A673 (cell line): ENCODE measurements around the gene KCNJ9. TPM values are rescaled to one million over a fixed set of nuclear protein-coding genes. Genes with fewer than 3 reads are reported as not detected.

ENCODE experiments used
- BruUV-seq: library from RNA; stranded (reverse); fragments of 400-500 nt; replicated peaks from 2 replicates; lab custom pipeline; 2021; lab: Mats Ljungman, UMichigan
- CTCF ChIA-PET: fragments of 300-600 bp; sonication (Branson Sonifier 250); formaldehyde crosslinking; loops from one replicate; lab custom pipeline; 2022; ENCODE audit warnings: antibody characterized with exemption; lab: Charles Lee
- POLR2A ChIA-PET: fragments of 300-600 bp; sonication (Branson Sonifier 250); formaldehyde crosslinking; loops from one replicate; lab custom pipeline; 2022; ENCODE audit warnings: antibody characterized with exemption; ENCODE audit not compliant: low non-redundant PET; lab: Charles Lee
- DNase-seq: peaks from one replicate; pipeline ENCODE4 v3.0.0-alpha.2; 2015; ENCODE audit warnings: low spot score
- H3K27ac ChIP-seq: fragments of 200-600 bp; sonication (generic); 2 replicates; pipeline ENCODE4 v1.5.1; 2016; ENCODE audit warnings: mixed run types, low read depth, mild to moderate bottlenecking, mixed read lengths, antibody characterized with exemption, low read length; ENCODE audit not compliant: poor library complexity, severe bottlenecking
- H3K27me3 ChIP-seq: fragments of 200-600 bp; sonication (generic); replicated peaks from 2 replicates; pipeline ENCODE4 v1.6.1; 2017; ENCODE audit warnings: mixed run types, low read depth, mild to moderate bottlenecking, mixed read lengths, antibody characterized with exemption, low read length; ENCODE audit not compliant: insufficient read depth, poor library complexity
- H3K36me3 ChIP-seq: fragments of 200-600 bp; sonication (generic); 2 replicates; pipeline ENCODE4 v1.6.1; 2016; ENCODE audit warnings: mixed run types, mild to moderate bottlenecking, mixed read lengths, antibody characterized with exemption, low read length; ENCODE audit not compliant: insufficient read depth, poor library complexity, severe bottlenecking
- H3K4me1 ChIP-seq: fragments of 200-600 bp; sonication (generic); 2 replicates; pipeline ENCODE4 v1.6.1; 2017; ENCODE audit warnings: mixed run types, mild to moderate bottlenecking, mixed read lengths, antibody characterized with exemption, low read length; ENCODE audit not compliant: insufficient read depth, poor library complexity, severe bottlenecking
- H3K4me3 ChIP-seq: fragments of 200-600 bp; sonication (generic); 2 replicates; pipeline ENCODE4 v1.5.1; 2016; ENCODE audit warnings: low read depth, mixed run types, mild to moderate bottlenecking, mixed read lengths, low read length; ENCODE audit not compliant: poor library complexity, severe bottlenecking
- H3K9me3 ChIP-seq: fragments of 200-600 bp; sonication (generic); 2 replicates; pipeline ENCODE4 v1.6.1; 2016; ENCODE audit warnings: mixed run types, low read depth, mild to moderate bottlenecking, mixed read lengths, antibody characterized with exemption, low read length; ENCODE audit not compliant: poor library complexity, severe bottlenecking
- EZH2 ChIP-seq: fragments of 200-600 bp; sonication (generic); IDR thresholded peaks from 2 replicates; pipeline ENCODE4 v1.6.1; 2017; ENCODE audit warnings: borderline replicate concordance, low read depth, mild to moderate bottlenecking, mixed read lengths, antibody characterized with exemption, low read length; ENCODE audit not compliant: poor library complexity, severe bottlenecking
- intact Hi-C: fragments of 100-400 bp; cut with micrococcal nuclease; formaldehyde crosslinking; loops from one replicate; pipeline ENCODE4 v1.10.0; 2022; ENCODE audit not compliant: unreplicated experiment
- total RNA-seq: library from RNA; stranded (reverse); gene quantifications from 2 replicates; pipeline ENCODE4 v1.2.3, GENCODE V29; 2021
- TF ChIP-seq, protein P1 (sequence below): fragments of 300-800, 200-600 bp; sonication (generic); conservative IDR thresholded peaks from 2 replicates; pipeline ENCODE4 v1.5.1; 2017; ENCODE audit warnings: low read depth, mild to moderate bottlenecking, antibody characterized with exemption, low read length, moderate library complexity, mixed read lengths

KCNJ9 gene
- total RNA-seq, 1 experiment from 2014 or later = not detected

DNA sequence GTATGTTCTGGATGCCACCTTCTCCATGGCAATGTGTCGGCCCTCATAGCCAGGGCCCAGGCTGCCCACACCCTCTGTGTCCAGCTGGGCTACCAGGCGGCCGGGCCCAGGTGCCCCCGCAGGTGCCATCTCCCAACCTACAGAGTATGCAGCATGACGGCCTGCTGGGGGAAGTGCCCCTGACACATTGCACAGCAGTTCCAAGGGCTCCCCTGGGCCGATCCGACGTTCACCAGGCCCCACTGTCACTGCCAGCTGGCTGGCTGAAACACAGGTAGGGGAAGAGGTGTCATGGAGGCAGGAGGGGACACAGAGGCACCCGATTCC, 11.7 kb downstream of the KCNJ9 start:
- Histone ChIP-seq H3K9me3 (no peaks in the 10 kb centered on the region), H3K27ac (no peak overlapping the region), H3K4me3 (no peak overlapping the region), H3K36me3 (no peaks in the 10 kb centered on the region), H3K27me3 (no peaks in the 10 kb centered on the region), H3K4me1 (peaks cover 7% of the 10 kb centered on the region)
- ChIA-PET POLR2A (no interaction called here), CTCF (no interaction called here)
- intact Hi-C loops = no loop called here
- no peak for TF ChIP-seq EZH2
- TF ChIP-seq, protein P1, sequence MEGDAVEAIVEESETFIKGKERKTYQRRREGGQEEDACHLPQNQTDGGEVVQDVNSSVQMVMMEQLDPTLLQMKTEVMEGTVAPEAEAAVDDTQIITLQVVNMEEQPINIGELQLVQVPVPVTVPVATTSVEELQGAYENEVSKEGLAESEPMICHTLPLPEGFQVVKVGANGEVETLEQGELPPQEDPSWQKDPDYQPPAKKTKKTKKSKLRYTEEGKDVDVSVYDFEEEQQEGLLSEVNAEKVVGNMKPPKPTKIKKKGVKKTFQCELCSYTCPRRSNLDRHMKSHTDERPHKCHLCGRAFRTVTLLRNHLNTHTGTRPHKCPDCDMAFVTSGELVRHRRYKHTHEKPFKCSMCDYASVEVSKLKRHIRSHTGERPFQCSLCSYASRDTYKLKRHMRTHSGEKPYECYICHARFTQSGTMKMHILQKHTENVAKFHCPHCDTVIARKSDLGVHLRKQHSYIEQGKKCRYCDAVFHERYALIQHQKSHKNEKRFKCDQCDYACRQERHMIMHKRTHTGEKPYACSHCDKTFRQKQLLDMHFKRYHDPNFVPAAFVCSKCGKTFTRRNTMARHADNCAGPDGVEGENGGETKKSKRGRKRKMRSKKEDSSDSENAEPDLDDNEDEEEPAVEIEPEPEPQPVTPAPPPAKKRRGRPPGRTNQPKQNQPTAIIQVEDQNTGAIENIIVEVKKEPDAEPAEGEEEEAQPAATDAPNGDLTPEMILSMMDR = no peak
- no peak for DNase-seq
- no TSS peak for BruUV-seq

DNA sequence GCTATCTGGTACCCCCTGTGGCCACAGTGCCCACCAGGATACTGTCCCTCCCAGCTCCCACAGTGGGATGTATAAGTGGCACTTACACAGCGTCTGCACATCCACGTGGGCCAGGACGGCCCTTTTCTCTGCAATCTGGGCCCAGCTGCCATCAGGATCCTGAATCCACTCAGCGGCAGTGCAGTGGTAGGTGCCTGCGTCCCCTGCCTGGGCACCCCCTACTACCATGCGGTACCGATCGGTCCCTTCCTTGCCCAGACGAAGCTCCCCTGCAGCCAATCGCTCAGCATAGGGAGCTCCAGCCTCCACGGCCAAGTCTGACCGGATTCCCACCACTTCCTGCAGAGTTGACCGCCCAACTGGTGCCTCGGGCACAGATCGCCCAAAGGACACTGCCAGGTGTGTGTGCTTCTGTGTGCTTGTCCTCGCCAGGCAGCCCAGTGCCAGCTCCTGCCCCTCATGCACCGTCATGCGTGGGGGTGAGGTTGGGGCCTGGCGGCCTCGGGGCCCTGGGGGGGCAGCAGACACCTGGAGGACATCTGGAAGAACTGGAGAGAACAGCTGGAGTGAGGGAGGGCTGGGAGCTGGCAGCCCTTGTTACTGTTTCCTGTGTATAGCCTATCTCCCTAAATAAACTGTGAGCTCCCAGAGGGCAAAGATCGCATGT, 12.4 kb downstream of the KCNJ9 start:
- H3K4me3 ChIP-seq = no peak overlapping the region
- no peak for DNase-seq
- ChIA-PET CTCF (no interaction called here), POLR2A (no interaction called here)
- no peak overlapping the region for H3K27ac ChIP-seq
- intact Hi-C loops = no loop called here
- no peaks in the 10 kb centered on the region for H3K9me3 ChIP-seq
- H3K4me1 ChIP-seq = peaks cover 7% of the 10 kb centered on the region
- no peaks in the 10 kb centered on the region for H3K36me3 ChIP-seq
- H3K27me3 ChIP-seq = no peaks in the 10 kb centered on the region
- TF ChIP-seq, protein P1 = no peak
- TF ChIP-seq EZH2 = no peak
- no TSS peak for BruUV-seq

DNA sequence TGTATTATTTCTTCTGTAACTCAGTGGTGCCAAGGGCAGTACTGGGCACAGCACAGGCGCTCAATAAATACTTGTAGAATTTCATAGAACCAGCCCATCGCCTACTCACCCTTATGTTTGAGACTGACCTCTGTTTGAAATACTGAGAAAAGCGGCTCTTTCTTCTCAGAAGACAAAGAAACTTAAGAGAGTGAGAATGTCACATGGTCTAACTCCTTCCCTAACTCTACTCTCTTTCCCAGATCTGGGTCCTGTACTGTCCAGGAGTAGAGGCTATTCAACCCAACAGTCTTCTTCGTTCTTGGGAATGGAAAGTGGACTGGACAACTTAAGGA, 12.9 kb downstream of the KCNJ9 start:
- Histone ChIP-seq H3K9me3 (no peaks in the 10 kb centered on the region), H3K27me3 (no peaks in the 10 kb centered on the region), H3K36me3 (no peaks in the 10 kb centered on the region), H3K27ac (no peak overlapping the region), H3K4me1 (peaks cover 10% of the 10 kb centered on the region), H3K4me3 (no peak overlapping the region)
- TF ChIP-seq EZH2 = no peak
- TF ChIP-seq, protein P1 = no peak
- intact Hi-C loops = no loop called here
- BruUV-seq = no TSS peak
- POLR2A ChIA-PET = no interaction called here
- CTCF ChIA-PET = no interaction called here
- DNase-seq = no peak
